Mammary epithelial cell (primary cell): ENCODE measurements around the gene IL19.

ENCODE experiments used
- EZH2 ChIP-seq: IDR thresholded peaks from 2 replicates; pipeline ENCODE4 v1.6.1; 2012; ENCODE audit warnings: low read length, inconsistent platforms, borderline replicate concordance
- TF ChIP-seq, protein P1 (sequence below), 2 donors: IDR thresholded peaks in 1 of 2; conservative IDR thresholded peaks in 1 of 2; 2 replicates each; pipeline ENCODE4 v1.5.1; 2011 to 2012; ENCODE audit warnings: inconsistent platforms in 2 of 2, low read length in 2 of 2, mild to moderate bottlenecking in 2 of 2, control low read depth in 1 of 2, low read depth in 1 of 2; ENCODE audit not compliant: insufficient read depth in 1 of 2; ENCODE audit errors: extremely low read depth in 1 of 2

DNA sequence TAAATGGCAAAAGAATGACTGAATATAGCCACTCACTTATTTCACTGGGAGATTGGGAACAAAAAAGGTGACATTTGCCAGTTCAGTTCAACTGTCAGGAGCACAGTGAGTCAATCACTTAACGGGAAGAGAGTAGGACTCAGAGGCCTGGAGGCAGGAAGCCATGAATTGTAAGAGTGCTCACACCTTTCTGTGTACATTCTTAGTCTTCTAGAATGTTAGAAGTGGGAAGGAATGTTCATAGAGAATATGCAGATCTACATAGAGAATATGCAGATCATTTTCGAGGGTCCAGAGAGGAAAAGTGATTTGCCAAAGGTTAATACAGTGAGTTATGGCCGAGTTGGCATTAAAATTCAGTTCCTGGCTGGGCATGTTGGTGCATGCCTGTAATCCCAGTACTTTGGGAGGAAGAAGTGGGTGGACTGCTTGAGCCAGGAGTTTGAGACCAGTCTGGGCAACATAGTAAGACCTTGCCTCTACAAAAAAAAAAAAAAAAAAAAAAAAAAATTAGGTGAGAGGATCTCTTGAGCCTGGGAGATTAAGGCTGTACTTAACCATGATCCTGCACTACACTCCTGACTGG lies 103.1 kb downstream of the IL19 start:
- TF ChIP-seq, protein P1, sequence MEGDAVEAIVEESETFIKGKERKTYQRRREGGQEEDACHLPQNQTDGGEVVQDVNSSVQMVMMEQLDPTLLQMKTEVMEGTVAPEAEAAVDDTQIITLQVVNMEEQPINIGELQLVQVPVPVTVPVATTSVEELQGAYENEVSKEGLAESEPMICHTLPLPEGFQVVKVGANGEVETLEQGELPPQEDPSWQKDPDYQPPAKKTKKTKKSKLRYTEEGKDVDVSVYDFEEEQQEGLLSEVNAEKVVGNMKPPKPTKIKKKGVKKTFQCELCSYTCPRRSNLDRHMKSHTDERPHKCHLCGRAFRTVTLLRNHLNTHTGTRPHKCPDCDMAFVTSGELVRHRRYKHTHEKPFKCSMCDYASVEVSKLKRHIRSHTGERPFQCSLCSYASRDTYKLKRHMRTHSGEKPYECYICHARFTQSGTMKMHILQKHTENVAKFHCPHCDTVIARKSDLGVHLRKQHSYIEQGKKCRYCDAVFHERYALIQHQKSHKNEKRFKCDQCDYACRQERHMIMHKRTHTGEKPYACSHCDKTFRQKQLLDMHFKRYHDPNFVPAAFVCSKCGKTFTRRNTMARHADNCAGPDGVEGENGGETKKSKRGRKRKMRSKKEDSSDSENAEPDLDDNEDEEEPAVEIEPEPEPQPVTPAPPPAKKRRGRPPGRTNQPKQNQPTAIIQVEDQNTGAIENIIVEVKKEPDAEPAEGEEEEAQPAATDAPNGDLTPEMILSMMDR (conservative IDR thresholded peaks at IDR 0.05 in 1 of 2, IDR thresholded peaks at IDR 0.05 in 1 of 2; ENCODE audit: extremely low read depth in 1 of 2, insufficient read depth in 1 of 2, low read depth in 1 of 2, low read length in 2 of 2): no peak
- TF ChIP-seq EZH2: no peak
